OCI-LY1 (cell line): ENCODE data around the gene CDK16.

Experiments used
- H2AFZ ChIP-seq: fragments of 200-600 bp; sonication (generic), shearing (Covaris generic); 2 replicates; pipeline ENCODE4 v1.6.0; 2014; ENCODE audit warnings: antibody characterized with exemption, mild to moderate bottlenecking, low read length
- H3F3A ChIP-seq: fragments of 200-600 bp; sonication (generic), shearing (Covaris generic); 2 replicates; pipeline ENCODE4 v1.6.0; 2014; ENCODE audit warnings: mild to moderate bottlenecking, antibody characterized with exemption, low read length, moderate library complexity; ENCODE audit not compliant: insufficient read depth
- H3K27ac ChIP-seq: fragments of 200-600 bp; sonication (generic); 2 replicates; pipeline ENCODE4 v1.5.1; 2014; ENCODE audit warnings: low read length, mixed run types, mild to moderate bottlenecking, low read depth; ENCODE audit not compliant: poor library complexity, severe bottlenecking
- H3K27me3 ChIP-seq: fragments of 200-600 bp; sonication (generic); 2 replicates; pipeline ENCODE4 v1.6.0; 2014; ENCODE audit warnings: antibody characterized with exemption, mild to moderate bottlenecking, low read length, moderate library complexity; ENCODE audit not compliant: insufficient read depth
- H3K36me3 ChIP-seq: fragments of 200-600 bp; sonication (generic); 2 replicates; pipeline ENCODE4 v1.6.1; 2014; ENCODE audit warnings: mild to moderate bottlenecking, antibody characterized with exemption, low read length, moderate library complexity, mixed read lengths; ENCODE audit not compliant: insufficient read depth
- H3K4me1 ChIP-seq: fragments of 200-600 bp; sonication (generic); 2 replicates; pipeline ENCODE4 v1.5.1; 2014; ENCODE audit warnings: mild to moderate bottlenecking, low read length, moderate library complexity; ENCODE audit not compliant: insufficient read depth, severe bottlenecking
- H3K4me2 ChIP-seq: fragments of 200-600 bp; sonication (generic), shearing (Covaris generic); 2 replicates; pipeline ENCODE4 v1.6.1; 2014; ENCODE audit warnings: low read length
- H3K4me3 ChIP-seq: fragments of 200-600 bp; sonication (generic); 2 replicates; pipeline ENCODE4 v1.5.1; 2014; ENCODE audit warnings: low read length, low read depth, mild to moderate bottlenecking, mixed read lengths; ENCODE audit not compliant: poor library complexity, severe bottlenecking
- H3K79me2 ChIP-seq: fragments of 200-600 bp; shearing (Covaris generic); 2 replicates; pipeline ENCODE4 v1.6.1; 2016; ENCODE audit warnings: mixed run types, low read length, mixed read lengths; ENCODE audit not compliant: insufficient read depth
- H3K9ac ChIP-seq: fragments of 200-600 bp; sonication (generic), shearing (Covaris generic); 2 replicates; pipeline ENCODE4 v1.6.1; 2014; ENCODE audit warnings: mild to moderate bottlenecking, low read length, mixed read lengths
- H3K9me2 ChIP-seq: fragments of 200-600 bp; sonication (generic), shearing (Covaris generic); 2 replicates; pipeline ENCODE4 v1.6.1; 2014; ENCODE audit warnings: low read depth, mild to moderate bottlenecking, low read length, mixed read lengths
- H3K9me3 ChIP-seq: fragments of 200-600 bp; shearing (Covaris generic); 2 replicates; pipeline ENCODE4 v1.6.1; 2014; ENCODE audit warnings: low read length, mixed read lengths
- H4K20me1 ChIP-seq: fragments of 200-600 bp; sonication (generic), shearing (Covaris generic); 2 replicates; pipeline ENCODE4 v1.6.0; 2016; ENCODE audit warnings: mild to moderate bottlenecking, low read length; ENCODE audit not compliant: insufficient read depth
- CTCF ChIP-seq: fragments of 200-600 bp; sonication (generic), shearing (Covaris generic); IDR thresholded peaks from 2 replicates; pipeline ENCODE4 v1.5.1; 2017; ENCODE audit warnings: mild to moderate bottlenecking, antibody characterized with exemption, low read length, moderate library complexity, mixed read lengths
- EZH2 ChIP-seq: fragments of 200-600 bp; sonication (generic), shearing (Covaris generic); IDR thresholded peaks from 2 replicates; pipeline ENCODE4 v1.8.0; 2017; ENCODE audit warnings: borderline replicate concordance, mixed run types, mild to moderate bottlenecking, antibody characterized with exemption, low read length, moderate library complexity, mixed read lengths

CDK16 gene

GRCh38 chrX:47264483-47265173 lies 46.1 kb downstream of the CDK16 start:
- no peak overlapping the region for H3K27ac ChIP-seq
- H3K79me2 ChIP-seq: no peaks in the 10 kb centered on the region
- H3K9me3 ChIP-seq: no peaks in the 10 kb centered on the region
- no peaks in the 10 kb centered on the region for H3K9me2 ChIP-seq
- TF ChIP-seq EZH2 (no peak), CTCF (no peak)
- H2AFZ ChIP-seq: no peak overlapping the region
- no peak overlapping the region for H3K4me3 ChIP-seq
- no peaks in the 10 kb centered on the region for H3K36me3 ChIP-seq
- no peaks in the 10 kb centered on the region for H4K20me1 ChIP-seq
- H3K4me2 ChIP-seq: no peak overlapping the region
- H3K9ac ChIP-seq: no peak overlapping the region
- no peaks in the 10 kb centered on the region for H3K27me3 ChIP-seq
- H3F3A ChIP-seq: no peaks in the 10 kb centered on the region
- H3K4me1 ChIP-seq: no peaks in the 10 kb centered on the region

GRCh38 chrX:47266643-47267042 lies 48.2 kb downstream of the CDK16 start:
- no peaks in the 10 kb centered on the region for H3F3A ChIP-seq
- no peak overlapping the region for H3K9ac ChIP-seq
- no peaks in the 10 kb centered on the region for H3K9me3 ChIP-seq
- H3K4me2 ChIP-seq: no peak overlapping the region
- H4K20me1 ChIP-seq: no peaks in the 10 kb centered on the region
- no peak for TF ChIP-seq CTCF
- TF ChIP-seq EZH2: no peak
- H3K27me3 ChIP-seq: no peaks in the 10 kb centered on the region
- no peak overlapping the region for H3K4me3 ChIP-seq
- no peaks in the 10 kb centered on the region for H3K36me3 ChIP-seq
- no peak overlapping the region for H2AFZ ChIP-seq
- H3K27ac ChIP-seq: no peak overlapping the region
- no peaks in the 10 kb centered on the region for H3K79me2 ChIP-seq
- H3K4me1 ChIP-seq: no peaks in the 10 kb centered on the region
- H3K9me2 ChIP-seq: no peaks in the 10 kb centered on the region

- H3K9ac ChIP-seq: no peak overlapping the region
- no peaks in the 10 kb centered on the region for H3K36me3 ChIP-seq
- H3K4me1 ChIP-seq: no peaks in the 10 kb centered on the region
- no peak overlapping the region for H2AFZ ChIP-seq
- H3F3A ChIP-seq: no peaks in the 10 kb centered on the region
- no peak overlapping the region for H3K4me3 ChIP-seq
- H3K9me3 ChIP-seq: no peaks in the 10 kb centered on the region
- H3K9me2 ChIP-seq: no peaks in the 10 kb centered on the region
- H3K4me2 ChIP-seq: no peak overlapping the region
- TF ChIP-seq CTCF: no peak
- no peaks in the 10 kb centered on the region for H3K27me3 ChIP-seq
- H3K79me2 ChIP-seq: no peaks in the 10 kb centered on the region
- H3K27ac ChIP-seq: no peak overlapping the region
- H4K20me1 ChIP-seq: no peaks in the 10 kb centered on the region
Measured at GRCh38 chrX:47272013-47272408, 53.5 kb downstream of the CDK16 start.
